ENCODE measurements around the gene RNF213. TPM values are rescaled to one million over a fixed set of nuclear protein-coding genes. Genes with fewer than 3 reads are reported as not detected.

Gene RNF213
- total RNA-seq, 1 experiment from 2014 or later = 179 TPM

- intact Hi-C loops (cut with micrococcal nuclease; ENCODE audit: unreplicated experiment) = loop anchor here (5.0 kb wide), 1 partner anchor 553 kb away; no protein-coding TSS in a partner anchor
- TF ChIP-seq CTCF (conservative IDR thresholded peaks at IDR 0.05) = no peak
- no peak for TF ChIP-seq EZH2 (IDR thresholded peaks at IDR 0.05; ENCODE audit: low read depth)
- no peaks in the 10 kb centered on the region for H3K27me3 ChIP-seq (ENCODE audit: insufficient read depth, low read depth)
- no peaks in the 10 kb centered on the region for H3K4me1 ChIP-seq (replicated peaks; ENCODE audit: insufficient read depth)
- no peak overlapping the region for H2AFZ ChIP-seq
- CTCF ChIA-PET = interaction anchor here (0.6 kb wide), 1 partner anchor 44 kb away, joined by 3 read pairs; no protein-coding TSS in a partner anchor
- DNase-seq = no peak
- POLR2A ChIA-PET (ENCODE audit: unreplicated experiment) = no interaction called here
- H3F3A ChIP-seq (ENCODE audit: insufficient read depth, low read depth) = no peaks in the 10 kb centered on the region
- no peak overlapping the region for H3K4me2 ChIP-seq
- H3K79me2 ChIP-seq (ENCODE audit: low read depth) = no peaks in the 10 kb centered on the region
- H3K9me3 ChIP-seq (ENCODE audit: insufficient read depth, low read depth) = no peaks in the 10 kb centered on the region
- H3K36me3 ChIP-seq (ENCODE audit: low read depth) = no peaks in the 10 kb centered on the region
- BruUV-seq (replicated peaks) = no TSS peak
- H3K9me2 ChIP-seq (ENCODE audit: insufficient read depth) = no peaks in the 10 kb centered on the region
- no peaks in the 10 kb centered on the region for H4K20me1 ChIP-seq (ENCODE audit: insufficient read depth)
- no peak overlapping the region for H3K27ac ChIP-seq
- no peak overlapping the region for H3K4me3 ChIP-seq
Measured at GRCh38 chr17:80429356-80430275, 169.0 kb downstream of the RNF213 start.

DNA sequence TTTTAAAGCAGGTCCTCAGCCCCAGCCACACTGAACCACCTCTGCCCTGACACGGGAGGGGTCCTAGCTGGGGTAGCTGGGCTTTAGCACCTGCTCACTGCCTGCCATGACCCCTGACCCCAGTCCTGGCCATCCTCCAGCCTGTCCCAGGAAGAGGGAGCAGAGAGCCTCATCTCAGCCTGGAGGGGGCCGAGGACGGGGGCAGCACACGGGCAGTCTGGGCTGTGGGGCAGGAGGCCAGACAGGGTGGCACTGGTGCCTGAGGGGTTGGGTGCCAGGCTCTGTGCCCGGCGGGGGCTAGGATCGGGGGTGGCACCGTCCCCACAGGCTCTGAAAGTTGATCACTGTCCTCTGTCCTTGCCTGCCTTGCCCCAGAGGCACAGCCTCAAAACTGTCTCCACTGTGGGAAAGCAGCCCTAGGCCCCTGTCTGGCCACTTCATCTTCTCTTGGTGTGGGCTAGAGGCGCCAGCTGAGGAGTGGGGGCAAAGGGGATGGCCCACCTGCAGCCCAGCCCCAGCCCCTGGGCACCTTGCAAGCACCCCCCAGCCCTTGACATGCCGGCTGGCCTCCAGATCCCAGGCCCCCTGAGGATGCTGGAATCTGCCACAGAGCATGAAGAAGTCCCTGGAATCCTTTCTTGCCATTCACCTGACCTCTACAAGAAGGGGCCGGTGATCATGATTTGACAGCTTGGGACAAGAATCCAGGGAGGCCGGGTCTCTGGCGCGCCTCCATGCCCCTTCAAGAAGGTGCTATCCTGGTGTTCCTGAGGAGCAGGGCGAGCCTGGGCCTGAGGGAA lies 170.0 kb downstream of the RNF213 start:
- no peaks in the 10 kb centered on the region for H3K4me1 ChIP-seq (replicated peaks; ENCODE audit: insufficient read depth)
- intact Hi-C loops (cut with micrococcal nuclease; ENCODE audit: unreplicated experiment) = no loop called here
- no TSS peak for BruUV-seq (replicated peaks)
- no peaks in the 10 kb centered on the region for H3K79me2 ChIP-seq (ENCODE audit: low read depth)
- POLR2A ChIA-PET (ENCODE audit: unreplicated experiment) = no interaction called here
- H3K27me3 ChIP-seq (ENCODE audit: insufficient read depth, low read depth) = no peaks in the 10 kb centered on the region
- CTCF ChIA-PET = interaction anchor here (0.6 kb wide), 1 partner anchor 43 kb away, joined by 3 read pairs; no protein-coding TSS in a partner anchor
- no peak overlapping the region for H3K4me2 ChIP-seq
- no peak overlapping the region for H3K27ac ChIP-seq
- TF ChIP-seq EZH2 (IDR thresholded peaks at IDR 0.05; ENCODE audit: low read depth) (no peak), CTCF (conservative IDR thresholded peaks at IDR 0.05) (no peak)
- no peak overlapping the region for H3K4me3 ChIP-seq
- no peak for DNase-seq
- no peaks in the 10 kb centered on the region for H3K9me2 ChIP-seq (ENCODE audit: insufficient read depth)
- H3F3A ChIP-seq (ENCODE audit: insufficient read depth, low read depth) = no peaks in the 10 kb centered on the region
- no peaks in the 10 kb centered on the region for H3K36me3 ChIP-seq (ENCODE audit: low read depth)
- no peaks in the 10 kb centered on the region for H4K20me1 ChIP-seq (ENCODE audit: insufficient read depth)
- H3K9me3 ChIP-seq (ENCODE audit: insufficient read depth, low read depth) = no peaks in the 10 kb centered on the region
- no peak overlapping the region for H2AFZ ChIP-seq

Data from PC-9 (cell line).